Measurements from ENCODE around the gene TSPAN13. TPM values are rescaled to one million over a fixed set of nuclear protein-coding genes. Genes with fewer than 3 reads are reported as not detected.

The TSPAN13 gene
- polyA plus RNA-seq, 2 of the 4 experiments (the other 2 are of a cell fraction), result 9.6 to 40.7 TPM

- FAIRE-seq, result no peak
- no peak overlapping the region for H3K4me2 ChIP-seq
- H3K9me3 ChIP-seq, result no peaks in the 10 kb centered on the region
- peaks cover 17% of the 10 kb centered on the region for H3K4me1 ChIP-seq
- no peak for DNase-seq (ENCODE audit: low read depth in 1 of 2, low spot score in 1 of 2)
- WGBS (ENCODE audit: missing lambda C conversion rate), result 93% methylated on average over 6 of the region's 6 CpGs
- ChIA-PET POLR2A (no interaction called here), CTCF (interaction anchor here (1.1 kb wide), 1 partner anchor 10 kb away, joined by 4 read pairs; no protein-coding TSS in a partner anchor)
- H3K27ac ChIP-seq, result no peak overlapping the region
- no peak overlapping the region for H3K4me3 ChIP-seq
- no peak for ATAC-seq
- no peak for TF ChIP-seq CBX8 (IDR thresholded peaks at IDR 0.05)
- no peak for TF ChIP-seq HDAC2 (IDR thresholded peaks at IDR 0.05)
- TF ChIP-seq ZC3H11A (IDR thresholded peaks at IDR 0.05), result no peak
- no peak for TF ChIP-seq MAX (IDR thresholded peaks at IDR 0.05)
- no peak for TF ChIP-seq EHF (CRISPR knock-in tag; IDR thresholded peaks at IDR 0.05)
- TF ChIP-seq KDM1A (IDR thresholded peaks at IDR 0.05; ENCODE audit: low read depth), result no peak
- TF ChIP-seq CTCF (IDR thresholded peaks at IDR 0.05), result no peak
- no peak for TF ChIP-seq JUN (IDR thresholded peaks at IDR 0.05)
- TF ChIP-seq HES2 (IDR thresholded peaks at IDR 0.05), result no peak
Measured at GRCh38 chr7:16758036-16758435, 4.5 kb downstream of the TSPAN13 start.

GRCh38 chr7:16758631-16759611, 5.4 kb downstream of the TSPAN13 start:
- Histone ChIP-seq H3K4me1 (peaks cover 17% of the 10 kb centered on the region), H3K4me3 (no peak overlapping the region), H3K27ac (no peak overlapping the region), H3K4me2 (no peak overlapping the region), H3K9me3 (no peaks in the 10 kb centered on the region)
- no peak for FAIRE-seq
- POLR2A ChIA-PET, result no interaction called here
- CTCF ChIA-PET, result interaction anchor here (1.1 kb wide), 1 partner anchor 9 kb away, joined by 4 read pairs; no protein-coding TSS in a partner anchor
- no peak for ATAC-seq
- WGBS (ENCODE audit: missing lambda C conversion rate), result 80% methylated on average over 10 of the region's 10 CpGs
- no peak for TF ChIP-seq RAD21 (conservative IDR thresholded peaks at IDR 0.05 in 1 of 2, IDR thresholded peaks at IDR 0.05 in 1 of 2)
- no peak for TF ChIP-seq NFE2L2 (conservative IDR thresholded peaks at IDR 0.05; ENCODE audit: low read length)
- no peak for TF ChIP-seq GATA3 (IDR thresholded peaks at IDR 0.05; ENCODE audit: borderline replicate concordance)
- DNase-seq (ENCODE audit: low read depth in 1 of 2, low spot score in 1 of 2), result no peak

GRCh38 chr7:16759840-16760239, 6.3 kb downstream of the TSPAN13 start:
- Histone ChIP-seq H3K4me2 (no peak overlapping the region), H3K4me3 (no peak overlapping the region), H3K27ac (no peak overlapping the region), H3K4me1 (peaks cover 11% of the 10 kb centered on the region), H3K9me3 (no peaks in the 10 kb centered on the region)
- no peak for DNase-seq (ENCODE audit: low read depth in 1 of 2, low spot score in 1 of 2)
- no peak for ATAC-seq
- no peak for TF ChIP-seq PBX3 (IDR thresholded peaks at IDR 0.05)
- no peak for TF ChIP-seq FOSL2 (IDR thresholded peaks at IDR 0.05)
- no peak for TF ChIP-seq FOSL2 (CRISPR knock-in tag; IDR thresholded peaks at IDR 0.05)
- TF ChIP-seq JUNB (IDR thresholded peaks at IDR 0.05), result no peak
- no peak for TF ChIP-seq PHF8 (IDR thresholded peaks at IDR 0.05; ENCODE audit: borderline replicate concordance, low read depth)
- no peak for TF ChIP-seq MAFK (IDR thresholded peaks at IDR 0.05; ENCODE audit: partially characterized antibody)
- TF ChIP-seq CTCF (IDR thresholded peaks at IDR 0.05), result no peak
- no peak for TF ChIP-seq HOXA7 (CRISPR knock-in tag; IDR thresholded peaks at IDR 0.05)
- TF ChIP-seq FOSB (CRISPR knock-in tag; IDR thresholded peaks at IDR 0.05), result no peak
- no peak for TF ChIP-seq NR3C1 (IDR thresholded peaks at IDR 0.05)
- TF ChIP-seq HOXB5 (CRISPR knock-in tag; IDR thresholded peaks at IDR 0.05), result no peak
- TF ChIP-seq RAD21 (conservative IDR thresholded peaks at IDR 0.05 in 1 of 2, IDR thresholded peaks at IDR 0.05 in 1 of 2), result no peak
- CTCF ChIA-PET, result no interaction called here
- WGBS (ENCODE audit: missing lambda C conversion rate), result 93% methylated on average over 1 of the region's 1 CpG
- no peak for FAIRE-seq
- POLR2A ChIA-PET, result no interaction called here

Data from A549 (cell line).